Sigmoid colon (tissue), 7 donors: ENCODE data around the gene CTPS2. TPM values are rescaled to one million over a fixed set of nuclear protein-coding genes. Genes with fewer than 3 reads are reported as not detected.

Experiments
- DNase-seq: peaks from one replicate; pipeline ENCODE4 v3.0.0-alpha.2; 2019
- H3K27ac ChIP-seq, 4 donors: fragments of 200-600 bp; sonication (generic); one replicate each; pipeline ENCODE4 v1.5.1; 2016 to 2019; ENCODE audit warnings: mild to moderate bottlenecking in 1 of 4
- H3K27me3 ChIP-seq, 3 donors: fragments of 200-600 bp; sonication (generic); one replicate each; pipeline ENCODE4 v1.5.1; 2019; ENCODE audit warnings: mild to moderate bottlenecking in 1 of 3
- H3K36me3 ChIP-seq, 4 donors: fragments of 200-600 bp; sonication (generic); one replicate each; pipeline ENCODE4 v1.5.1; 2016 to 2019
- H3K4me1 ChIP-seq, 4 donors: fragments of 200-600 bp; sonication (generic); one replicate each; pipeline ENCODE4 v1.5.1; 2017 to 2019
- H3K4me3 ChIP-seq, 4 donors: fragments of 200-600 bp; sonication (generic); one replicate each; pipeline ENCODE4 v1.5.1; 2017 to 2019; ENCODE audit warnings: mild to moderate bottlenecking in 2 of 4, moderate library complexity in 1 of 4
- H3K9me3 ChIP-seq, 4 donors: fragments of 200-600 bp in 3 of 4; sonication (generic) in 3 of 4; one replicate each; pipeline versions ENCODE4 v1.5.1 to v1.6.1; 2013 to 2019
- EP300 ChIP-seq, 4 donors: sonication (generic); formaldehyde crosslinking; IDR thresholded peaks; one replicate each; pipeline ENCODE4 v1.6.1; 2017; ENCODE audit warnings: antibody characterized with exemption in 4 of 4
- POLR2A ChIP-seq, 2 donors: fragments of 450-650 bp; IDR thresholded peaks; one replicate each; pipeline ENCODE4 v1.6.1; 2016; ENCODE audit warnings: antibody characterized with exemption in 2 of 2, mild to moderate bottlenecking in 2 of 2, moderate library complexity in 2 of 2
- POLR2AphosphoS5 ChIP-seq, 4 donors: sonication (generic); formaldehyde crosslinking; IDR thresholded peaks; one replicate each; pipeline ENCODE4 v1.6.1; 2017; ENCODE audit warnings: antibody characterized with exemption in 4 of 4
- WGBS, 2 donors: extraction: QIAGEN DNeasy Blood & Tissue Kit; methylation state at CpG; one replicate each; pipeline ENCODE4 v1.1.7; 2013; 5-methylcytosine and 5-hydroxymethylcytosine counted together
- intact Hi-C: fragments of 100-400 bp; cut with DNase I; formaldehyde crosslinking; loops from one replicate; pipeline ENCODE4 v1.15.1; 2023
- polyA plus RNA-seq, 3 donors: library from polyadenylated mRNA; stranded (reverse); fragments of 200-250 nt; gene quantifications; one replicate each; pipeline ENCODE4 v1.2.3, GENCODE V29; 2013
- small RNA-seq, 3 donors: library from RNA; depleted of rRNA; stranded (forward); fragments of <200 nt; gene quantifications; one replicate each; pipeline ENCODE3, GENCODE V24; 2016
- total RNA-seq, 4 donors: library from RNA; depleted of rRNA; stranded (reverse); fragments of >200 nt; gene quantifications; one replicate each; pipeline ENCODE4 v1.1.0, GENCODE V29; 2016
- TF ChIP-seq, protein P1 (sequence below), 4 experiments: fragments of 450-650 bp in 3 of 4; fragments of 200-600 bp in 1 of 4; IDR thresholded peaks; one replicate each; pipeline ENCODE4 v1.5.1; 2016 to 2019; ENCODE audit warnings: antibody characterized with exemption in 4 of 4, mild to moderate bottlenecking in 3 of 4, moderate library complexity in 2 of 4
- donor health status: healthy with polysubstance abuse.
- donor health status: Bipolar disorder and iron deficiency.
- donor health status: healthy.

CTPS2 gene
- total and polyA plus RNA-seq, 7 donors, result 6.0 to 23.0 (median 11.7) TPM

DNA sequence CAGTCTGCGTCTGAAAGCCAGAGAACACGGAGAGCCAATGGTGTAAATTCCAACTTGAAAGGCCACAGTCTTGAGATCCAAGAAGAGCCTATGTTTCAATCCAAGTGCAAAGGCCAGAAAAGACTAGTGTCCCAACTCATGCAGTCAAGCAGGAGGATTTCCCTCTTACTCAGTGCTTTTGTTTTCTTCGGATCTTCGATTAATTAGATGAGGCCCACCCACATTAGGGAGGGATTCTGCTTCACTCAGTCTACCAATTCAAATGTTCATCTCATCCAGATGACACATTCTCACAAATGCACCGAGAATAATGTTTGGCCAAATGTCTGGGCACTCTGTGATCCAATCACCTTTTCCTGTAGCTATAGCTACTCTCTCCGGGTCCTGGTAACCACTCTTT, 154.0 kb downstream of the CTPS2 start:
- intact Hi-C loops, result no loop called here
- Histone ChIP-seq H3K27ac (no peak overlapping the region), H3K27me3 (no peaks in the 10 kb centered on the region), H3K4me1 (no peaks in the 10 kb centered on the region), H3K9me3 (no peaks in the 10 kb centered on the region), H3K4me3 (no peak overlapping the region), H3K36me3 (no peaks in the 10 kb centered on the region)
- WGBS, 2 donors, result 87 to 89% methylated on average over 6 of the region's 6 CpGs
- TF ChIP-seq EP300 (IDR thresholded peaks at IDR 0.05) (no peak), POLR2AphosphoS5 (IDR thresholded peaks at IDR 0.05) (no peak), POLR2A (IDR thresholded peaks at IDR 0.05) (no peak)
- TF ChIP-seq, protein P1, sequence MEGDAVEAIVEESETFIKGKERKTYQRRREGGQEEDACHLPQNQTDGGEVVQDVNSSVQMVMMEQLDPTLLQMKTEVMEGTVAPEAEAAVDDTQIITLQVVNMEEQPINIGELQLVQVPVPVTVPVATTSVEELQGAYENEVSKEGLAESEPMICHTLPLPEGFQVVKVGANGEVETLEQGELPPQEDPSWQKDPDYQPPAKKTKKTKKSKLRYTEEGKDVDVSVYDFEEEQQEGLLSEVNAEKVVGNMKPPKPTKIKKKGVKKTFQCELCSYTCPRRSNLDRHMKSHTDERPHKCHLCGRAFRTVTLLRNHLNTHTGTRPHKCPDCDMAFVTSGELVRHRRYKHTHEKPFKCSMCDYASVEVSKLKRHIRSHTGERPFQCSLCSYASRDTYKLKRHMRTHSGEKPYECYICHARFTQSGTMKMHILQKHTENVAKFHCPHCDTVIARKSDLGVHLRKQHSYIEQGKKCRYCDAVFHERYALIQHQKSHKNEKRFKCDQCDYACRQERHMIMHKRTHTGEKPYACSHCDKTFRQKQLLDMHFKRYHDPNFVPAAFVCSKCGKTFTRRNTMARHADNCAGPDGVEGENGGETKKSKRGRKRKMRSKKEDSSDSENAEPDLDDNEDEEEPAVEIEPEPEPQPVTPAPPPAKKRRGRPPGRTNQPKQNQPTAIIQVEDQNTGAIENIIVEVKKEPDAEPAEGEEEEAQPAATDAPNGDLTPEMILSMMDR (IDR thresholded peaks at IDR 0.05), result no peak
- DNase-seq, result no peak

DNA sequence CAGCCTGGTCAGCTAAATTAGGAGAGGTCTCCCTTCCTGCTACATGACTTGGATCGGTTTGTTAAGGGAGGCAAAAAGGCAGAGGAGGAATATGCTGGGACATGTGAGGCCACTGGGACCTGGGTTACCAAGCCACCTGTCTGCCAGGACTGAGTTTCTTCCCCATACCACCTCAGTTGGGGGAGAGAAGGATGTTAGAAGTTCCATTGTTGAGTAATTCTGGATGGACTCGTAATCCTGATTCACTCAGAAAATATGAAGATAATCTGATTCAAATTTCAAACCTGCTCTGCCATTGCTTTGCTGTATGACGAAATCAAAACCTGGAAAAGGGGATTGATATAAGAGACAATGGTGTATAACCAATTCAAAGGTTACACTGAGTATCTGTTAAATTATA, 159.9 kb downstream of the CTPS2 start:
- H3K4me3 ChIP-seq, result no peak overlapping the region
- WGBS, 2 donors, result 89 to 96% methylated on average over 3 of the region's 3 CpGs
- no peak overlapping the region for H3K27ac ChIP-seq
- no peaks in the 10 kb centered on the region for H3K36me3 ChIP-seq
- intact Hi-C loops, result no loop called here
- no peaks in the 10 kb centered on the region for H3K27me3 ChIP-seq
- H3K9me3 ChIP-seq, result no peaks in the 10 kb centered on the region
- DNase-seq, result no peak
- TF ChIP-seq, protein P1 (IDR thresholded peaks at IDR 0.05), result no peak
- no peak for TF ChIP-seq POLR2AphosphoS5 (IDR thresholded peaks at IDR 0.05)
- no peak for TF ChIP-seq EP300 (IDR thresholded peaks at IDR 0.05)
- TF ChIP-seq POLR2A (IDR thresholded peaks at IDR 0.05), result no peak
- H3K4me1 ChIP-seq, result no peaks in the 10 kb centered on the region

DNA sequence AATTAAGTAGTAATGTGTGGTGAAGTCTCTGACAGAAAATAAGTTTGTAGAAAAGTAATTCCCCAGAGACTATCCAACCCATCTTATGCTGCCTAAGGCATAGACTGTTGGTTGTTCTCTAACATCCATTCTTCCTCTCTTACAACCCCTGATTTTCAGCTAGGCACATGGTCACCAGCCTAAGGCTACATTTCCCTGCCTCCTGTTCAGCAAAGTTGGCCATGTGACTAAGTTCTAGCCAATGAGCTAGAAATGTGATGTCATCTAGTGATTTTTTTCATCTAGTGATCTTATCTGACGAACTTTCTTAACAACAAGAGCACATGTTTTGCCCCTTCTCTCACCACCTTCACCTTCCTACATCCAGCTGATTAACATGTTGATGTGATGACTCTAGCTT, 164.8 kb downstream of the CTPS2 start:
- H3K4me1 ChIP-seq, result no peaks in the 10 kb centered on the region
- H3K4me3 ChIP-seq, result no peak overlapping the region
- no peaks in the 10 kb centered on the region for H3K36me3 ChIP-seq
- no peaks in the 10 kb centered on the region for H3K9me3 ChIP-seq
- 83 to 91% methylated on average over 1 of the region's 1 CpG for WGBS, 2 donors
- TF ChIP-seq POLR2A (IDR thresholded peaks at IDR 0.05) (no peak), EP300 (IDR thresholded peaks at IDR 0.05) (no peak), POLR2AphosphoS5 (IDR thresholded peaks at IDR 0.05) (no peak)
- TF ChIP-seq, protein P1 (IDR thresholded peaks at IDR 0.05), result no peak
- DNase-seq, result no peak
- intact Hi-C loops, result no loop called here
- no peaks in the 10 kb centered on the region for H3K27me3 ChIP-seq
- H3K27ac ChIP-seq, result no peak overlapping the region

DNA sequence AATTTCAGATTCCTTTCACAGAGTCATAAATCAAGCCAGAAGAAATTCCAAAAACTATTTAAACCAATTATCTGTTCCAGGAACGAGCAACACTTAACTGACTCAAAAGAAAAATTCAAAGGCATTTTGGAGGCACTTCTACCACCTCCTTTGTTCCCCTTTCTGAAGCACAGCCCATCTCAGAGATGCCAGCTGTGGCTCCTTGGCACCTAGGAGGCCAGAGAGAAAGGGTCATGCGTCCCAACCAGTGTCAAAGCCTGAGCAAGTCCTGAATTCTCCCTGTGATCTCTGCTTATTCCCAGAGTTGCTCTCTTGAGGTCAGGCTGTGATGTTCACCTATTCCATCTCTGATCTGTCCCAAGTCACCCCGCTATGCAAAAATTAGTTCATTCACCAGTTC, 167.5 kb downstream of the CTPS2 start:
- whole genome bisulfite sequencing, 2 donors, result 90 to 92% methylated on average over 3 of the region's 3 CpGs
- intact Hi-C loops, result no loop called here

More for the DNA sequence above, 167.5 kb downstream of the CTPS2 start:
- TF ChIP-seq POLR2AphosphoS5 (IDR thresholded peaks at IDR 0.05), result no peak
- TF ChIP-seq EP300 (IDR thresholded peaks at IDR 0.05), result no peak
- TF ChIP-seq POLR2A (IDR thresholded peaks at IDR 0.05), result no peak
- TF ChIP-seq, protein P1 (IDR thresholded peaks at IDR 0.05), result no peak
- H3K4me3 ChIP-seq, result no peak overlapping the region
- no peaks in the 10 kb centered on the region for H3K4me1 ChIP-seq
- H3K27me3 ChIP-seq, result no peaks in the 10 kb centered on the region
- no peaks in the 10 kb centered on the region for H3K9me3 ChIP-seq
- no peaks in the 10 kb centered on the region for H3K36me3 ChIP-seq
- no peak for DNase-seq
- H3K27ac ChIP-seq, result no peak overlapping the region

Small RNA genes within 50 kb of the gene (small RNA-seq; reads per million reads assigned to genes)
- 0 reads per million in 3 donors for gene MIR548AM

Other genes starting within 250 kb of the CTPS2 start
- not detected for gene S100G, start 62.5 kb downstream of the CTPS2 start, total RNA-seq
- gene S100G, start 62.5 kb downstream of the CTPS2 start, polyA plus RNA-seq, result not detected
- gene SYAP1, start 6.9 kb upstream of the CTPS2 start, total RNA-seq, result 10 to 100 TPM; 17.5 to 19.9 (median 19.4) TPM
- 10 to 100 TPM; 19.1 to 31.4 (median 22.2) TPM for gene SYAP1, start 6.9 kb upstream of the CTPS2 start, polyA plus RNA-seq
- 10 to 100 TPM; 11.5 to 20.1 (median 13.2) TPM for gene TXLNG, start 73.8 kb upstream of the CTPS2 start, total RNA-seq
- 1 to 10 TPM; 3.9 to 7.4 (median 5.4) TPM for gene TXLNG, start 73.8 kb upstream of the CTPS2 start, polyA plus RNA-seq
- gene RBBP7, start 157.7 kb upstream of the CTPS2 start, total RNA-seq, result 100 to 1,000 TPM in 3 of 4 donors, 10 to 100 TPM in 1; 99.8 to 130 (median 118) TPM
- 100 to 1,000 TPM in 1 of 3 donors, 10 to 100 TPM in 2; 59.4 to 110 (median 70.9) TPM for gene RBBP7, start 157.7 kb upstream of the CTPS2 start, polyA plus RNA-seq
- gene REPS2, start 234.0 kb upstream of the CTPS2 start, total RNA-seq, result 10 to 100 TPM in 1 of 4 donors, 1 to 10 TPM in 3; 3.9 to 10.9 (median 5.5) TPM
- gene REPS2, start 234.0 kb upstream of the CTPS2 start, polyA plus RNA-seq, result 10 to 100 TPM in 1 of 3 donors, 1 to 10 TPM in 2; 2.4 to 10.2 (median 9.2) TPM